WI38 (cell line): ENCODE data around the gene DHX29.

ENCODE experiments used
- H3K4me3 ChIP-seq: 2 replicates; pipeline ENCODE4 v1.5.1; 2011; ENCODE audit warnings: low read depth, mild to moderate bottlenecking, control low read depth, low read length
- TF ChIP-seq, protein P1 (sequence below): IDR thresholded peaks from 2 replicates; pipeline ENCODE4 v1.5.1; 2012; ENCODE audit warnings: low read depth, mild to moderate bottlenecking, control low read depth, low read length

The DHX29 gene

GRCh38 chr5:55276771-55277170 lies 30.7 kb downstream of the DHX29 start:
- TF ChIP-seq, protein P1, sequence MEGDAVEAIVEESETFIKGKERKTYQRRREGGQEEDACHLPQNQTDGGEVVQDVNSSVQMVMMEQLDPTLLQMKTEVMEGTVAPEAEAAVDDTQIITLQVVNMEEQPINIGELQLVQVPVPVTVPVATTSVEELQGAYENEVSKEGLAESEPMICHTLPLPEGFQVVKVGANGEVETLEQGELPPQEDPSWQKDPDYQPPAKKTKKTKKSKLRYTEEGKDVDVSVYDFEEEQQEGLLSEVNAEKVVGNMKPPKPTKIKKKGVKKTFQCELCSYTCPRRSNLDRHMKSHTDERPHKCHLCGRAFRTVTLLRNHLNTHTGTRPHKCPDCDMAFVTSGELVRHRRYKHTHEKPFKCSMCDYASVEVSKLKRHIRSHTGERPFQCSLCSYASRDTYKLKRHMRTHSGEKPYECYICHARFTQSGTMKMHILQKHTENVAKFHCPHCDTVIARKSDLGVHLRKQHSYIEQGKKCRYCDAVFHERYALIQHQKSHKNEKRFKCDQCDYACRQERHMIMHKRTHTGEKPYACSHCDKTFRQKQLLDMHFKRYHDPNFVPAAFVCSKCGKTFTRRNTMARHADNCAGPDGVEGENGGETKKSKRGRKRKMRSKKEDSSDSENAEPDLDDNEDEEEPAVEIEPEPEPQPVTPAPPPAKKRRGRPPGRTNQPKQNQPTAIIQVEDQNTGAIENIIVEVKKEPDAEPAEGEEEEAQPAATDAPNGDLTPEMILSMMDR = no peak

DNA sequence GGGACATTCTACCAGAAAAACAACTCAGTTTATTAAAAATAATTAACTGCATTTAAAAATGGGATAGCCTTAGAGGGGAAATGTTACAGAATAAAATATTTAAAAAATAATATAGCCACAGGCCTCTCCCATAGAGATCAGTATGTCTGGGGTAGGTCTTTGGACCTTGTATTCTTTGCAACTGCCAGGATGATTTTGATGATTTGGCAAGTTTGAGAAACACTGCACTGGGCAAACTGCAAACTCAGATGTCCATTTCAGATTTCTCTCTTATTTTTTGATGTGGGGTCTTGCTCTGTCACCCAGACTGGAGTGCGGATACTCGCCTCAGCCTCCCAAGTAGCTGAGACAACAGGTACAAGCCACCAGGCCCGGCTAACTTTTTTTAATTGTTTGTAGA lies 49.2 kb downstream of the DHX29 start:
- no peak overlapping the region for H3K4me3 ChIP-seq
- TF ChIP-seq, protein P1 = no peak

More at GRCh38 chr5:55276771-55277170, 30.7 kb downstream of the DHX29 start:
- H3K4me3 ChIP-seq = no peak overlapping the region

DNA sequence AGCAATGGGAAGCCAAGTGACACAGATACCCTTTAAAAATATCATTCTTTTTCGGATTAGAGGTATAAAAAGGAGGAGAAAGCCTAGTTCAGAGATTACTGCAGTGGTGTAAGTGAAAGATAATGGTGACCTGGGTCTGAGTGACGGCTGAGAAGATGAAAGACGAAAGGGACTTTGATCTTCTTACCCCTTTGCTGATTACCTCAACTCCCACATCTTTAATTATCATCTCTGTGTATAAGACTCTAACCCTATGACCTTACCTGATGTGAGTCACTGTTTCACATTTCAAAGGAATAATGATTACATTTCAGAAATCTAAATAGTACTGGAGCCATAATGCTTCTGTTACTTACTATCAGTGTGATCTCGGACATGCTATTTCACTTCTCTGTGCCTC lies 52.7 kb downstream of the DHX29 start:
- TF ChIP-seq, protein P1 = no peak
- no peak overlapping the region for H3K4me3 ChIP-seq

DNA sequence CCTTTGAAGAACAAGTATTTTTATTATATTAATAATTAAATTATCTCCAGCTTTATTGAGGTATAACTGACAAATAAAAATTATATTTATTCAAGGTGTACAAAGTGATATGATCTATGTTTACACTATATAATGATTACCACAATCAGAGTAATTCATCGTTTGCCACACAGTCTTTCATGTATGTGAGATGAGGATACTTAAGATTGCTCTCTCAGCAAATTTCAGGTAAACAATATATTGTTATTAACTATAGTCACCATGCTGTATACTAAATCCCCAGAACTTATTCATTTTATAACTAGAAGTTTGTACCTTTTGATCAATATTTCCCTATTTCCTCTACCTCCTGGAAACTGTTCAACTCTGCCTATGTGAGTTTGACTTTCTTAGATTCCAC lies 57.4 kb downstream of the DHX29 start:
- TF ChIP-seq, protein P1 = no peak
- H3K4me3 ChIP-seq = no peak overlapping the region

DNA sequence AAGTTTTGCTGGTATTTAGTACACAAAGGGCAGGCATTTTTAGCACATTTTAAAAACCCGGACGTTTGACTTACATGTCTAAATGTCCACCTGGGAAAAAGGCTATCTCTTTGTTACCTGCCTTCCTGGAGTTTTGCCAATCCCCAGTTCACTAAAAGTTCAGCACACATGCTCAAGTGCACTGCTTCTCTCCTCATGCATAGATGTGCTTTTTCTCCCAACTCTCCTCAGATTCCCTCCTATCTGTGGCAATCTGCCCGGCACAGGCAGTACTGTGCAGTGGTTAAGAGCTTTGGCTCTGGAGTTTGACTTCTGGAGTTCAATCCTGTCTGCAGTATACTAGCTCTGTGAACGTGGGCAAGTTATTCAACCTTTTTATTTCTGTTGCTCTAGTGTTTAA lies 65.7 kb downstream of the DHX29 start:
- TF ChIP-seq, protein P1 = no peak

DNA sequence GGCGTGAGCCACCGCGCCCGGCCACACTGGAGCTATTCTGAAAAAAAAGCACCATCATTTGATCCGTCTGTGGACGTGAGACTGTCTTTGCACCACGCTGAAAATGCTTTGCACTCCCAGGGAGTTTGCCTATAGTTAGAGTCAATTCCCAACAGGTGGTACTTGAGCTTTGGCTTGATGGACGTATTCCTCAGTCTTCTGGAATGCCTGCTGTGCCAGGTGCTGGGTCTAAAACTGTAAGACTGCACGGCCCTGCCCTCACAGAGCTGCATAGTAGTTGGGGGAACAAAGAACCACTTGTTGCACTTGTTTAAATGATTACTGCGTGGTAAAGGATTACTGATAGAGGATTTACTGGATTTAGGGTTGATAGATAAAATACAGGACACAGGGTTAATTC lies 70.7 kb downstream of the DHX29 start:
- TF ChIP-seq, protein P1 = no peak
- no peak overlapping the region for H3K4me3 ChIP-seq

More for the DNA sequence above, 65.7 kb downstream of the DHX29 start:
- no peak overlapping the region for H3K4me3 ChIP-seq

DNA sequence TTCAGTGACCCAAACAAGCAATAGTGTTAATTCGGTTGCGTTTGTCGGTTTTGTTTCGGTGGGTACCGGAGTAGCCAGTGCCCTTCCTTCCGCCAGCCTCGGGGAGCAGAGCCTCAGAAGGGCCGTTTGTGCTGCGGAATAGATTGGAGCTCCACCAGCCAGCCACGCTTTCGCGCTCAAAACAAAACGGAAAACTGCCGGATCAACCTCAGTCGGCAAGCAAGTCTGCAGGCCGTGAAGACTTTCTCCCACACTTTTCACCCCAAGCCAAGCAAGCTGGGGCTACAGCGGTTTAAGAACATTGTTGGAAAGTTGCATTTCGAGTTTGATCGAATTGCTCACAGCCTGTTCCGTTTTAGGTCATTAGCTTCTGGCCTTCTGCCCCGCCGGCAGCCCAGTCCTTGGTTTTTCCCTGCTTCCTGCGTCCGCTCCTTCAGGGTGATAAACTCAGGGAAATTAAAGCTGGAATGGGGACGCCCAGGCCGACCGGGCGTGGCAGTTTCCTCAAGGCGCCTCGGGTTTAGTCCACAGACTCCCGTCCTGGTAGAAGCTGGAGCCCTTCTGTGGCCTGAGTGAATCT lies 73.3 kb downstream of the DHX29 start:
- peak overlapping the region; percentile 39 for H3K4me3 ChIP-seq
- TF ChIP-seq, protein P1 = no peak
